HG03064 (cell line): ENCODE measurements around the gene RBL2.
"Not testable (repeated sequence)": the region's sequence is repeated elsewhere in the genome, so short reads cannot be mapped to it uniquely, and the experiment has no call there.

Experiments
- ATAC-seq: cut with Tn5 transposase; IDR thresholded peaks from one replicate; pipeline ENCODE4 v1.9.1; 2021; ENCODE audit warnings: low read depth; ENCODE audit not compliant: unreplicated experiment

The RBL2 gene

DNA sequence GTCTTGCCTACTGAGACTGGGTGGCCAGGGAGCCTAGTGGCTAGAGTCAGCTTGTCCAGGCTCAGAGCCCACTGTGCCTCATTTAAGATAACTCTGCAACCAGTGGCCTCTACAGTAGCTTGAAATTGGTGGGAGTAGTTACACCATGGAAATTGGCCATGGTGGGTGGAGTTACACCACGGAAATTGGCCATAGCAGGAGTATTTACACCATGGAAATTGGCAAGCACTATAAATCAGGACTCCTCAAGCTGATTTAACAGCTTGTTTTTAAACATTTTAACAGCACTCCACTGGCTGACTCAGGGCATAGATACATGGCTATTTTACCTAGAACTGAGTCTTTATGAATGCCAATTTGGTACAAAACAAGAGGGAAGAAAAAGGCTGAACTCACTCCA is 96.5 kb downstream of the RBL2 start:
- ATAC-seq = no peak

- ATAC-seq = no peak
Observed at GRCh38 chr16:53534206-53534605, 99.9 kb downstream of the RBL2 start.

GRCh38 chr16:53537626-53538025 is 103.4 kb downstream of the RBL2 start:
- ATAC-seq = no peak

DNA sequence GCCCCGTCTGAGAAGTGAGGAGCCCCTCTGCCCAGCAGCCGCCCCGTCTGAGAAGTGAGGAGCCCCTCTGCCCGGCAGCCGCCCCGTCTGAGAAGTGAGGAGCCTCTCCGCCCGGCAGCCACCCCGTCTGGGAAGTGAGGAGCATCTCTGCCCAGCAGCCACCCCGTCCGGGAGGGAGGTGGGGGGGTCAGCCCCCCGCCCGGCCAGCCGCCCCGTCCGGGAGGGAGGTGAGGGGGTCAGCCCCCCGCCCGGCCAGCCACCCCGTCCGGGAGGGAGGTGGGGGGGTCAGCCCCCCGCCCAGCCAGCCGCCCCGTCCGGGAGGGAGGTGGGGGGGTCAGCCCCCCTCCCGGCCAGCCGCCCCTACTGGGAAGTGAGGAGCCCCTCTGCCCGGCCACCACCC is 105.1 kb downstream of the RBL2 start:
- not testable (repeated sequence) for ATAC-seq

- not testable (repeated sequence) for ATAC-seq
Observed at GRCh38 chr16:53539759-53540718, 105.8 kb downstream of the RBL2 start.
